ENCODE measurements around the gene NAPSA.
A peak's percentile ranks its signal among the peaks of the same experiment; 100 is the strongest.
"Not testable (repeated sequence)": the region's sequence is repeated elsewhere in the genome, so short reads cannot be mapped to it uniquely, and the experiment has no call there.

NAPSA gene

DNA sequence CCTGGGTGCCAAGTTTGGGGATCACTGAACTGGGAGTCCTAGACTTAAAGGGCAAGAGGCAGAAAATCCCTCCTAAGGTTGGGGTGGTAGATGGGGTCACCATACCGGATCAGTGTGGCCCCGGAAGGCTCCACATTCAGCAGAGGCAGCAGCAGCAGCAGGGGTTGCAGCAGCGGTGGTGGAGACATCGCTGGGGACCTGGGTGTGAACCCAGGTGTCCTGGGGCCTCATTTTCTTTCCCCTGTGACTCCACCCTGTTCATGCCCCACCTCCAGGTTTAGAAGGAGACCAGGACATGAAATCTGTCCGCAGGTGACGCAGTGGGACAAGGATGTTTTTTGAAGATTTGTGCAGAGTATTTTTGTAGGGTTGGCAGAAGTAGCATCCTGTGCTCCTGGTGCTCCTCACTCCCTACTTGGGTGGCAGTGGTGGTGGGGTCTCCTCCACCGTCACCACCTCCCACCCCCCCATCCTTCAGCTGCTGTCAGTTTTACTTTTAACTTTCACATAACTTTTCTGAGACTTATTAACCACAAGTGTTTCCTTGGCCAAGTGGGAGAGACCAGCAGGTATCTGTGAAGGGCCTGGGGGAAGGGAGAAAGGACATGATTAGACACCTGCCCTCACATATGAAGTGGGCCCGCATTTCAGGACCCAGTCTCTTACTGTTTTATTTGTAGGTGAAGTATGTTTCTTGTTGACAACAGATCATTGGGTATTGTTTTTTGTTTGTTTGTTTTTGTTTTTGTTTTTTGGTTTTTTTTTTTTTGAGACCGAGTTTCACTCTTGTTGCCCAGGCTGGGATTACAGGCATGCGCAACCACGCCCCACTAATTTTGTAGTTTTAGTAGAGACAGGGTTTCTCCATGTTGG, at the start of gene NAPSA:
TSS of gene NAPSA (minus strand) at position 206 of the 873 bp plus-strand sequence. CDS start at position 188, 18 bp downstream.
- DNase-seq = no peak

DNA sequence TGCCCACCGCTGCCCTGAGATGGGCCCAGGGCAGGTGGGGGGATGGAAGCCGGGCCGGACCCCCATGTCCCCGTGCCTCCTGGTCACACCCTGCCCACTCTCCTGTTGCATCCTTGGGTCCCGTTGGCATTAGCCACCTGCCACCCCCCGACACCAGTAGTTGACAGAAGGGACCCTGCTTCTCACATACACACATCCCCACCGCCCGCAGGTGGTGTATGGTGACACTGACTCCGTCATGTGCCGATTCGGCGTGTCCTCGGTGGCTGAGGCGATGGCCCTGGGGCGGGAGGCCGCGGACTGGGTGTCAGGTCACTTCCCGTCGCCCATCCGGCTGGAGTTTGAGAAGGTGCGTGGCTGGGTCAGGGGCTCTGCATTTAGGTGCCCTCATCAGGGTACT, 48.1 kb upstream of the NAPSA start:
- no peak for DNase-seq

DNA sequence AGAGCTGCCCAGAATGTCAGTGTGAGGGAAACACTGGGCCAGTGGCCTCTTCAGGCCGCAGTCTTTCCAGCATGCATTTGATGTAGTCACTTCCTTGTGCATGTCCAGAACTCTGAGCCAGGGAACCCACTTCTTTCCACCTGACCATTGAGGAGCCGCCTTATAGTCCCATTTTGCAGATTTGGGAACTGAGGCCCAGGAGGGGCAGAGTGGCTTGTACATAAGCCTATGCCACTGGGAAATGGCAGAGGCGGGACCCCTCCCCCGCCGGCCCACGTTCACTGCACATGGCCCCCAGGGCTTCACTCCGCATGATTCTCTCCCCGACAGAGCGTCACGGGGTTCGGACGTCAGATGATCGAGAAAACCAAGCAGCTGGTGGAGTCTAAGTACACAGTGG, 47.7 kb upstream of the NAPSA start:
- no peak for DNase-seq

DNA sequence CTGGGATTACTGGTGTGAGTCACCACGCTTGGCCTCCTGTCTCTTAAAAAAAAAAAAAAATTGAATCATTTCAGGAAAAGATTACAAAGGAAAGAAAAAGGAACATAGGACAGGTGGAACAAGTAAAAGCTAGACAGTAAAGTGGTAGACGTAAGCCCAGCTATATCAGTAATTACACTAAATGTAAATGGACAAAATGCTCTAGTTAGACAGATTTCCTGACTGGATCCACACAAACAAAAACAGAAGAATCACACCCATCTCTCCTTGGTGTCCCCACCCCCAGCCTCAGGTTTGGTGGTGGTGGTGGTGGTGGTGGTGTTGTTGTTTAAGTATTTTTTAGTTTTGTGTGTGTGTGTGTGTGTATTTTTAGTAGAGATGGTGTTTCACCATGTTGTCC, 47.0 kb upstream of the NAPSA start:
- DNase-seq = no peak

DNA sequence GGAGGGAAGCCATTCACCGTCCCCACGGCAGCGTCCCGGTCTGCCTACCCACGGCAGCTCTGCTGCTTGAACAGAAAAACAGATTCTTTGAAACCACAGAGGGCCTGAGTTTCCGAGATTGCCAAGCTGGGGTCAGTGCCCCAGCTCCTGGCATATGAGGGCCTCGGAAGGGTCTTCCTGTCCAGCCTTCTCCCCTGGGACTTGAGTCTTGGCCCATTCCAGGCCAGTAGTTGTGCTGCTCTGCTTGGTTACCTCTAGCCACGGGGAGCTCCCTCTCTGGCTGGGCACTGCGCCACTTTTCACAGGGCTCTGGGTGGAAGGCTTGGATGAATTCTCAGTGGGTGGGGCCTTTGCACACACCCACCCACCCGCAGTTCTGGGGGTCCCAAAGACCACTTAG, 44.7 kb upstream of the NAPSA start:
- DNase-seq = no peak

DNA sequence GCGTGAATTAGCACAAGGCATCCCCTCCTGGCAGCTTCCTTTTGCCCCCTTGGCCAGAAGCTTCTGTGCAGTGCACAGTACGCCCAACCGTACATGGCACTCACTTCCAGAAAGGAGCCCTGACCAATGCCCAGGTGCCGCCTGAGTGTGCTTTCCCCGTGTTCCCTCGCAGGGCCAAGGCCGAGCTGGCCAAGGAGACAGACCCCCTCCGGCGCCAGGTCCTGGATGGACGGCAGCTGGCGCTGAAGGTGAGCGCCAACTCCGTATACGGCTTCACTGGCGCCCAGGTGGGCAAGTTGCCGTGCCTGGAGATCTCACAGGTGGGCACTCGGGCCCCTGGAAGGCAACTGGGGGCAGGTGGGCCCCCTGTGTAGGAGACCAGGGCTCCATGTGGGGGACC, 43.9 kb upstream of the NAPSA start:
- no peak for DNase-seq

DNA sequence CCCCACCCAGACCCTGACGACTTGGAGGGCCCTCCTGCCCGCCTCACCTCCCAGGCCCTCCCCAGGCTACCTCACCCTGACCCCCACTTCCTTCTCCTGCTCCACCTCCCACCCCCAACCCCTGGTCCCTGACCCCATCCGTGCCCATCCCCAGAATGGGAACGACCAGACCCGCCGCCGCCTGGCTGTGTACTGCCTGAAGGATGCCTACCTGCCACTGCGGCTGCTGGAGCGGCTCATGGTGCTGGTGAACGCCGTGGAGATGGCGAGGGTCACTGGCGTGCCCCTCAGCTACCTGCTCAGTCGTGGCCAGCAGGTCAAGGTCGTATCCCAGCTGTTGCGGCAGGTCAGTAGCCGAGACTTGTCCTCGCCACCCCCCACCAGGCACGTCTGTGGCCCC, 41.4 kb upstream of the NAPSA start:
- no peak for DNase-seq

DNA sequence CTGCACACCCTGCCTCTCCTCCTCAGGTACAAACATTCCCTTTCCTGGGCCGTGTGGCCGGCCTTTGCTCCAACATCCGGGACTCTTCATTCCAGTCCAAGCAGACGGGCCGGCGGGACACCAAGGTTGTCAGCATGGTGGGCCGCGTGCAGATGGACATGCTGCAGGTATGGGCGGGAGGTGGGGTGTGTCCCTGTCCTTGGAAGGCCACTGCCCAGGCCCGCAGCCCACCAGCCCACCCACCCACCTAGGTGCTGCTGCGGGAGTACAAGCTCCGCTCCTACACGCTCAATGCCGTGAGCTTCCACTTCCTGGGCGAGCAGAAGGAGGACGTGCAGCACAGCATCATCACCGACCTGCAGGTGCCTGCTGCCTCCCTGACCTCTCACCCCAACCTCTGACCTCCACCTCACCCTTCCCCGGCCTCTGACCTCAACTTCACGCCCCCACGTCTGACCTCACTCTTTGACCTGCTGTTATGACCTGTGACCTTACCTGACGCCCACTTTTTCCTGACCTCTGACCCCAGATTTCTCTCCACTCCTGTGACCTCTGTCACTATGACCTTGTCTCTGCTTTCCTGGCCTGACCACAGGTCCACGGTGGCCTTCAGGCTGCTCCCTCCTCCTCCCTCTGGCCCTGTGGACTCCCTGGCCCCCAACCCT, 40.8 kb upstream of the NAPSA start:
- no peak for DNase-seq

DNA sequence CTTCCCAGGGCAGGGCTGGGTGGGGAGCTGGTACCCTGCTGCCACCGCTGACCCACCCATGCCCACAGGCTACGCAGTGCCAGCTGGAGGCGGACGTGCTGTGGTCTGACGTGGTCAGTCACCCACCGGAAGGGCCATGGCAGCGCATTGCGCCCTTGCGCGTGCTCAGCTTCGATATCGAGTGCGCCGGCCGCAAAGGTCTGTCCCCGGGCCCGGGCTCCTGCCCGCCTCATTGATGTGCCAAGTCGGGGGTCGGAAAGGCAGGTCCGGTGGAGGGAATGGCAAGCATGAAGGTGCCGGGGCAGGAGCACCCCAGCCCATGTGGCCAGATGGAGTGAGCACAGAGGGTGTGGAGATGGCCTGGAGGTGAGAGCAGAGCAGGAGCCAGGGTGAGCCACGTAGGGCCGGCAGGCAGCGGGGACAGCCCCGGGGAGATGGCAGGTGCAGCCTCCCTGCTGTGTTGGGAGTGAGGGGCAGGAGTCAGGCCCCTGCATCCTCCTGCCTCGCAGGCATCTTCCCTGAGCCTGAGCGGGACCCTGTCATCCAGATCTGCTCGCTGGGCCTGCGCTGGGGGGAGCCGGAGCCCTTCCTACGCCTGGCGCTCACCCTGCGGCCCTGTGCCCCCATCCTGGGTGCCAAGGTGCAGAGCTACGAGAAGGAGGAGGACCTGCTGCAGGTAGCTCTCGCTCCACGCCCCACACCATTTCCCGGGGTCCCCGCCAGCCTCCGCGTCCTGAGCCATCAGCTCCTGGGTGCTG, 37.3 kb upstream of the NAPSA start:
- no peak for DNase-seq

DNA sequence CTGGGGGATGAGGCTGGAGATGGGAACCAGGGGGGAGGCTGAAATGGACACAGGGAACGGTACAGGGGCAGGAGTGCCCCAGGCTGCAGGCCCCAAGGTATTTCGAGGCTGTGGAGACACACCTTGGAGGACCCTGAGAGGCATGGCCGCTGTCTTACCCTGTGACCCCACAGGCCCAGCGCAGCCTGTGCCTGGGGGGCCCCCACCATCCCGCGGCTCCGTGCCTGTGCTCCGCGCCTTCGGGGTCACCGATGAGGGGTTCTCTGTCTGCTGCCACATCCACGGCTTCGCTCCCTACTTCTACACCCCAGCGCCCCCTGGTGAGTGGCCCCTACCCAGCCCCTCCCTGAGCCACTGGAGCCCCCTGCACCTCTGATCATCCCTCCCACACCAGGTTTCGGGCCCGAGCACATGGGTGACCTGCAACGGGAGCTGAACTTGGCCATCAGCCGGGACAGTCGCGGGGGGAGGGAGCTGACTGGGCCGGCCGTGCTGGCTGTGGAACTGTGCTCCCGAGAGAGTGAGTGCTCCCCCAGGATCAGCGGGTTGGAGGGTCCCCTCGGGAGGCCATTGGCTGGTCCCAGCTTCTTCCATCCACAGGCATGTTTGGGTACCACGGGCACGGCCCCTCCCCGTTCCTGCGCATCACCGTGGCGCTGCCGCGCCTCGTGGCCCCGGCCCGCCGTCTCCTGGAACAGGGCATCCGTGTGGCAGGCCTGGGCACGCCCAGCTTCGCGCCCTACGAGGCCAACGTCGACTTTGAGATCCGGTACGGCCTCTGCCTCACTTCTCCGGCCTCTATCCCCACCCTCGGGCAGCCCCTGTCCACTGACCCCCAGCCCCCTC, 36.4 kb upstream of the NAPSA start:
- no peak for DNase-seq

DNA sequence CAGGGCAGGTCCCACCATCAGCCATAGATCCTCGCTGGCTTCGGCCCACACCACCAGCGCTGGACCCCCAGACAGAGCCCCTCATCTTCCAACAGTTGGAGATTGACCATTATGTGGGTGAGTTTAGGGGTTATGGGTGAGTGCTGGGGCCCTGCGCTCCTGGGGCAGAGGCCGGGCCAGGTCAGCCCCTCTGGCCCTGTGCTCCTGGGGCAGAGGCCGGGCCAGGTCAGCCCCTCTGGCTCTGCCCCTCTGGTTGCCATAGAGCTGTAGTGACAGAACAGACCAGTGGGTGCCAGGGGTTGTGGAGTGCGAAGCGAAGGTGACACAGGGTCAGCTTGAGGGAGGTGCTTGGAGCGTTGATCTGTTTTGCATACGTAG, 33.9 kb upstream of the NAPSA start:
- no peak for DNase-seq

DNA sequence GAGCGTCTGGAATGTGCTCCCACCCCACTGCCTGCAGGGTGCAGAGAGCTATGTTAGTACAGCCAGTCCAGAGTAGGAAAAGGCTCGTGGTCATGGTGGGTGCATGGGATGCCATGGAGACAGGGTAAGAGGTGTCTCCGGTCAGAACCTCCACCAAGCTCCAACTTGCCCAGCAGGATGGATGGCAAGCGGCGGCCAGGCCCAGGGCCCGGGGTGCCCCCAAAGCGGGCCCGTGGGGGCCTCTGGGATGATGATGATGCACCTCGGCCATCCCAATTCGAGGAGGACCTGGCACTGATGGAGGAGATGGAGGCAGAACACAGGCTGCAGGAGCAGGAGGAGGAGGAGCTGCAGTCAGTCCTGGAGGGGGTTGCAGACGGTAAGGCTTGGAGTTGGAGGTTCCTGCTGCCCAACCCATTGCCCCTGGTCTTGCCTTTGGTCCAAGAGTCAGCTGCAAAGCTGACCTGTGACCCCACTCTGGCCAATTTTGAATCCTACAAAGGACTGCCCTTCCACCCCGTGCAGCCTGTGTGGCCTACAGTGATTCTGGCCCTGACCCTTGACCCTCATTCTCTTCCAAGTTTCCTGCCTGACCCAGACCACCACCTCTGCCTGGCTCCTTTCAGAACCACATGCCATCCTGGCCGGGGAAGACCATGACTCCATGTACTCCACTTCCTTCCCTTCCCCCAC, 33.4 kb upstream of the NAPSA start:
- DNase-seq = no peak

DNA sequence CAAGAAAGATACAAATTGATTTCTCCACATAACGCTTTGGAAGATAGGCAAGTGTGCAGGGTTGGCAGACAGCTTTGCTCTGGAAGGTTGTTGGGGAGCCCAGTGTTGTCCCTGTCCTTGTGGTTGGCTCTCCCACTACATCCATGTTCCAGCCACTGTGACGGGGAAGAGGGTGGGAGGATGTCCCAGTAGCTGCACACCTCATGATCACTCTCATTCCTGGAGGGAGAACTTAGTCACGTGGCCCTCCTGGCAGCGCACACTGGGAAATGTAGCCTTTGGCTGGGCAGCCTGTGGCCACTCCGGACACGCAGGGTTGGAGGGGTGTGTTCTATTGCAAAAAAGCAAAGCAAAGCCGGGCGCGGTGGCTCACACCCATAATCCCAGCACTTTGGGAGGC, 28.6 kb upstream of the NAPSA start:
- DNase-seq = no peak

DNA sequence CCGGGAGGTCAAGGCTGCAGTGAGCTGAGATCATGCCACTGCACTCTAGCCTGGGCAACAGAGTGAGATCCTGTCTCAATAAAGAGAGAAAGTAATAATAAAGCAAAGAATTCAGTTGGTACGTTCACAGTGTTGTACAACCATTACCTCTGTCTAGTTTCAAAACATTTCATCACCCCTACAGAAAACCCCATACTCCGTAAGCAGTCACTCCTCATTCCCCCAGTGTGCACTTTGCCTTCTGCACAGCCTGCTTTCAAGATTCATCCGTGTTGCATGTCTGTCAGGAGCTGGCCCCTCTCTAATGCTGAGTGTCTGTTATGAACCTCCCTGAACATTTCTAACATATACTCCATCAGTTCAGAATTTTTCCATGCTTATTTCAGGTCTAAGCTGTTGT, 28.1 kb upstream of the NAPSA start:
- DNase-seq = no peak

DNA sequence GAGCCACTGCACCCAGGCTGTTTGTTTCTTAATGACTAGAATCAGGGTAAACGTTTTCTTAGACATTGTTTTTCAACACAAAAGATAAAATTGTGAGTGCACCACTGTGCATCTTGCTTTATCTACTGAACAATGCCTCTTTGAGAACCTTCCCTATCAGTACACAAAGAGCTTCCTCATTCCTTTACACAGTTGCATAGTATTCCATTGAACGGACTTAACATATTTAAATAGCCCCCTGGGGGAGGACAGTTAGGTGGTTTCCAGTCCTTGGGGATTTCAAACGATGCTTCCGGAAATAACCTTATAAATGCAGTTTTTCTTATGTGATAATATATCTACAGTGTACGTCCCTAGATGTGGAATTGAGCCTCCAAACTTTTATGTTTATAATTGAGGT, 27.3 kb upstream of the NAPSA start:
- no peak for DNase-seq

DNA sequence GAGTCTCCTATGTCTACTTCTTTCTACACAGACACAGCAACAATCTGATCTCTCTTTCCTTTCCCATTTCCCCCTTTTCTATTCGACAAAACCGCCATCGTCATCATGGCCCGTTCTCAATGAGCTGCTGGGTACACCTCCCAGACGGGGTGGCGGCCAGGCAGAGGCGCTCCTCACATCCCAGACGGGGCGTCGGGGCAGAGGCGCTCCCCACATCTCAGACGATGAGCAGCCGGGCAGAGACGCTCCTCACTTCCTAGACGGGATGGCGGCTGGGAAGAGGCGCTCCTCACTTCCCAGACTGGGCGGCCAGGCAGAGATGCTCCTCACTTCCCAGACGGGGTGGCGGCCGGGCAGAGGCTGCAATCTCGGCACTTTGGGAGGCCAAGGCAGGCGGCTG, 25.5 kb upstream of the NAPSA start:
- not testable (repeated sequence) for DNase-seq

DNA sequence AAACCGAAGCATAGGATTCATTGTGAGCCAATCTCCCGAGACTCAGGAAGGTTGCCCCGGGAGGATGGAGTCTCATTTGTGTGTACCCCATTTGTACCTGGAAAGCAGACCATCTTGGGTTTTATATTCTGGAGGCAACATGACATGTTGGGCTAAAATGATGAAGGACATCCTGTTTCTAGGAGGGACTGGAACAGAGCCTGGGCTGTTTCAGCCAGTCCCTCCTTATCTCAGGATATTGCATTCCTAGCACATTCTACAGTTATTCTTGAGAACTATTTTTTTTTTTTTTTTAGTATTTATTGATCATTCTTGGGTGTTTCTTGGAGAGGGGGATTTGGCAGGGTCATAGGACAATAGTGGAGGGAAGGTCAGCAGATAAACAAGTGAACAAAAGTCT, 24.9 kb upstream of the NAPSA start:
- DNase-seq = not testable (repeated sequence)

DNA sequence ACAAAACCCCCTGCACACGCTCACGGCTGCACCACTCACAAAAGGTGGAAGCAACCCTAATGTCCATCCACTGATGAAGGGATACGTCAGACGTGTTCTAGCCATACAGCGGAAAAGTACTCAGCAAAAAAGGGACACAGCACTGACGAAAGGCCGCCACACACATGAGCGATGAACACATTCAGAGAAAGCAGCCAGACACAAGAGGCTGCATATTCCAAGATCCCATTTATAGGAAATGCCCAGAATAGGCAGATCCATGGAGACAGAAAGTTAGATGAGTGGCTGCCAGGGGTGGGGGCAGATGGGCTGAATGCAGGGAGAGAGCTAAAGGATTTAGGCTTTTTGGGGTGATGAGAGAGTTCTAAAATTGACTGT, 22.4 kb upstream of the NAPSA start:
- DNase-seq = no peak

DNA sequence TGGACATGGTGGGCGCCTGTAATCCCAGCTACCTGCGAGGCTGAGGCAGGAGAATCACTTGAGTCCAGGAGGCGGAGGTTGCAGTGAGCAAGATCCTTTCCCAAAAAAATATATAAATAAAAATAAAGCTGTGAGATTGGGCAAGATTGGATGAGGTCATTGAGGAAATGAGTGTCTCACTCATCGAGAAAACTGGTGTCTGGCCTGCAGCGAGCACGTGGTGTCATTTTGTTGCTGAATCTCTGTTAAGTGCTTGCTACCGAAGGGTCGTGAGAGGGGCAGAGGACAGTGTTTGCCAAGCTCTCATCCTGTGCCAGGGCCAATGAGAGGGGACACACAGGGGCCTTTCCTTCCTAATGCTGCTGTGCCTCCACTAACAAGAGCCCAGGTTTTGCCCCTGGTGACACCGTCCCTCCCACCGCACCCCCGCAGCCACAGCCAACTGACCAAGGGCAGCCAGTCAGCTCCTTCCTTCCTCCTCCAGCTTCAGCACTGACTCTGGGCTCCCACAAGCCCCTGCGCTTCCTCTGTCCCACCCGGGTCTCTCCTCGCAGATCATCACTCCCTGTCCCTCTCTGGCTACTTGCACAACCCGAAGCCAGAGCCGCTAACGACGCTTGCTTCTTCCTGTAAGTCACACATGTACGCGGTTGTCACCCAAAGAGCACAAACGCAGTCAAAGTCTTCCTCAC, 21.9 kb upstream of the NAPSA start:
- DNase-seq = no peak

DNA sequence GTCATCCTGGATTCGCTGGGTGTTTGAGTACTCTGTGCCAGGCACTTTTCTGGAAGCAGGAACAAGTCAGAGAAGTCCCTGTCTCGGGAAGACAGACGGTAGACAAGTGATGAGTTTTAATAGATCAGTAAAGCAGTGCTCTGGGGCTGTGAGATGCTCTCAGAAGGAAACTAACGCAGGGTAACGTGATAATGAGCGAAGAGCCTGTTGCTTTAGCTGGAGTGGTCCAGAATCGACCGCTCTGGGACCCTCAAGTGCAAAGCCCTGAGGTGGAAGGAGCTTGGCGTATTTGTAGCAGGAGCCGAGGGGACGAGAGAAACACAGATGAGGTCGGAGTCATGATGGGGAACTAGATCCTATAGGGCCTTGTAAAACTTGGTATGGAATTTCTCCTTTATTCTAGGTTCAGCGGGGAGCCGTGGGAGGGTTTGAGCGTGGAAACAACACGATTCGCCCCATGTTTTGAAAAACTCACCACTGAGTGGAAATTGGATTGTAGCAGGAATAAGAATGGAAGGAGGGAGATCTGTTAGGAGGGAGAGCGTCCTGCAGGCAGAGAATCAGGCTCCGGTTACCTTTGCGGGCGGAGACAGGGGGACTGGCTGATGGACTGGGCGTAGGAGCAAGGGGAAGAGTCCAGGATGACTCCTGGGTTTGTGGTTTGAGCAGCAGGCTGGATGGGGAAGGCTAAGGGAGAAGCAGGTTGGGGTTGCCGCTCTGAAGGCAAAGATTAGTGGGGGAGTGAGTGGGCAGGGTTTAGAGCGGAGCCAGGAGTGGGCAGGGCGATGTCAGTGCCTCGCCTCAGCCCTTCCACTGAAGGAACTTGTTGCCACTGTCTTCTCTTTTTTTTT, 19.5 kb upstream of the NAPSA start:
- DNase-seq = peak; percentile 48
